Tibial nerve (tissue), 4 donors: ENCODE results near the gene NUDT19. TPM values are rescaled to one million over a fixed set of nuclear protein-coding genes. Genes with fewer than 3 reads are reported as not detected.
A peak's percentile ranks its signal among the peaks of the same experiment; 100 is the strongest.
"Not testable (repeated sequence)": the region's sequence is repeated elsewhere in the genome, so short reads cannot be mapped to it uniquely, and the experiment has no call there.

Experiments
- DNase-seq, 2 donors: peaks; one replicate each; pipeline ENCODE4 v3.0.0-alpha.2; 2019; ENCODE audit warnings: low spot score in 2 of 2
- H3K27ac ChIP-seq, 4 donors: fragments of 200-600 bp; sonication (generic) in 3 of 4; one replicate each; pipeline ENCODE4 v1.5.1; 2017 to 2019; ENCODE audit warnings: mild to moderate bottlenecking in 1 of 4
- H3K27me3 ChIP-seq, 2 donors: fragments of 200-600 bp; sonication (generic) in 1 of 2; one replicate each; pipeline versions ENCODE4 v1.5.1 to v1.6.0; 2017 to 2019
- H3K36me3 ChIP-seq, 3 donors: fragments of 200-600 bp; sonication (generic); one replicate each; pipeline ENCODE4 v1.5.1; 2018 to 2019
- H3K4me1 ChIP-seq, 4 donors: fragments of 200-600 bp; sonication (generic) in 3 of 4; one replicate each; pipeline ENCODE4 v1.5.1; 2017 to 2019
- H3K4me3 ChIP-seq, 4 donors: fragments of 200-600 bp; sonication (generic) in 3 of 4; one replicate each; pipeline ENCODE4 v1.5.1; 2017 to 2019; ENCODE audit warnings: mild to moderate bottlenecking in 1 of 4, moderate library complexity in 1 of 4
- H3K9me3 ChIP-seq, 4 donors: fragments of 200-600 bp; sonication (generic) in 3 of 4; one replicate each; pipeline ENCODE4 v1.5.1; 2017 to 2019
- EP300 ChIP-seq, 2 donors: sonication (generic); formaldehyde crosslinking; IDR thresholded peaks; one replicate each; pipeline ENCODE4 v1.6.1; 2017; ENCODE audit warnings: antibody characterized with exemption in 2 of 2, mild to moderate bottlenecking in 1 of 2
- POLR2A ChIP-seq, 2 donors: fragments of 450-650 bp; IDR thresholded peaks; one replicate each; pipeline ENCODE4 v1.6.1; 2017; ENCODE audit warnings: antibody characterized with exemption in 2 of 2, mild to moderate bottlenecking in 2 of 2, moderate library complexity in 2 of 2
- WGBS, 2 donors: methylation state at CpG; one replicate each; pipeline ENCODE4 v1.1.5; 2018; 5-methylcytosine and 5-hydroxymethylcytosine counted together
- total RNA-seq, 4 donors: library from RNA; depleted of rRNA; stranded (reverse); fragments of >200 nt; gene quantifications; one replicate each; pipeline ENCODE4 v1.1.0, GENCODE V29; 2016
- TF ChIP-seq, protein P1 (sequence below), 5 experiments: fragments of 200-600 bp in 3 of 5; fragments of 450-650 bp in 2 of 5; sonication (generic) in 3 of 5; IDR thresholded peaks; one replicate each; pipeline ENCODE4 v1.5.1; 2016 to 2019; ENCODE audit warnings: antibody characterized with exemption in 5 of 5, mild to moderate bottlenecking in 3 of 5, moderate library complexity in 2 of 5

Gene NUDT19
- total RNA-seq, 4 donors from 2014 or later, result 4.2 to 8.6 (median 5.8) TPM

DNA sequence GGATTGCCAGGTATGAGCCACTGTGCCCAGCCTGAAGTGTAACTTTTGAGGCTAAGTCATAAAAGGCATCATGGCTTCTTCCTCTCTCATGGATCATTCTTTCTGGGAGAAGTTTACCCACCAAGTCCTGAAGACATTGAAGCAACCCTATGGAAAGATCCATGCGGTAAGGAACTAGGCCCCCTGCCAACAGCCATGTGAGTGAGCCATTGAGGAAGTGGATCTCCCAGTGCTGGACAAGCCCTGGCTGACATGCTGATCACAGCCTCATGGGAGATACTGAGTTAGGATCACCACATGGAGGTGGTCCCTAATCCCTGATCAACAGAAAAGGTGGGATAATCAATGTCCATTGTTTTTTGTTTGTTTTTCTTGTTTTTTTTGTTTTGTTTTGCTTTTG, 3.3 kb upstream of the NUDT19 start:
- 64 to 73% methylated on average over 1 of the region's 1 CpG for WGBS, 2 donors
- H3K4me1 ChIP-seq, result peaks cover 0 to 21% (median 6%) of the 10 kb centered on the region in 4 donors
- H3K36me3 ChIP-seq, result peaks cover 0 to 9% (median 0%) of the 10 kb centered on the region in 3 donors
- TF ChIP-seq EP300 (IDR thresholded peaks at IDR 0.05) (no peak), POLR2A (IDR thresholded peaks at IDR 0.05) (no peak)
- TF ChIP-seq, protein P1, sequence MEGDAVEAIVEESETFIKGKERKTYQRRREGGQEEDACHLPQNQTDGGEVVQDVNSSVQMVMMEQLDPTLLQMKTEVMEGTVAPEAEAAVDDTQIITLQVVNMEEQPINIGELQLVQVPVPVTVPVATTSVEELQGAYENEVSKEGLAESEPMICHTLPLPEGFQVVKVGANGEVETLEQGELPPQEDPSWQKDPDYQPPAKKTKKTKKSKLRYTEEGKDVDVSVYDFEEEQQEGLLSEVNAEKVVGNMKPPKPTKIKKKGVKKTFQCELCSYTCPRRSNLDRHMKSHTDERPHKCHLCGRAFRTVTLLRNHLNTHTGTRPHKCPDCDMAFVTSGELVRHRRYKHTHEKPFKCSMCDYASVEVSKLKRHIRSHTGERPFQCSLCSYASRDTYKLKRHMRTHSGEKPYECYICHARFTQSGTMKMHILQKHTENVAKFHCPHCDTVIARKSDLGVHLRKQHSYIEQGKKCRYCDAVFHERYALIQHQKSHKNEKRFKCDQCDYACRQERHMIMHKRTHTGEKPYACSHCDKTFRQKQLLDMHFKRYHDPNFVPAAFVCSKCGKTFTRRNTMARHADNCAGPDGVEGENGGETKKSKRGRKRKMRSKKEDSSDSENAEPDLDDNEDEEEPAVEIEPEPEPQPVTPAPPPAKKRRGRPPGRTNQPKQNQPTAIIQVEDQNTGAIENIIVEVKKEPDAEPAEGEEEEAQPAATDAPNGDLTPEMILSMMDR (IDR thresholded peaks at IDR 0.05), result no peak
- H3K4me3 ChIP-seq, result no peak overlapping the region
- no peaks in the 10 kb centered on the region for H3K9me3 ChIP-seq
- no peaks in the 10 kb centered on the region for H3K27me3 ChIP-seq
- DNase-seq, result peak in 1 of 2 donors; percentile 17
- no peak overlapping the region for H3K27ac ChIP-seq

DNA sequence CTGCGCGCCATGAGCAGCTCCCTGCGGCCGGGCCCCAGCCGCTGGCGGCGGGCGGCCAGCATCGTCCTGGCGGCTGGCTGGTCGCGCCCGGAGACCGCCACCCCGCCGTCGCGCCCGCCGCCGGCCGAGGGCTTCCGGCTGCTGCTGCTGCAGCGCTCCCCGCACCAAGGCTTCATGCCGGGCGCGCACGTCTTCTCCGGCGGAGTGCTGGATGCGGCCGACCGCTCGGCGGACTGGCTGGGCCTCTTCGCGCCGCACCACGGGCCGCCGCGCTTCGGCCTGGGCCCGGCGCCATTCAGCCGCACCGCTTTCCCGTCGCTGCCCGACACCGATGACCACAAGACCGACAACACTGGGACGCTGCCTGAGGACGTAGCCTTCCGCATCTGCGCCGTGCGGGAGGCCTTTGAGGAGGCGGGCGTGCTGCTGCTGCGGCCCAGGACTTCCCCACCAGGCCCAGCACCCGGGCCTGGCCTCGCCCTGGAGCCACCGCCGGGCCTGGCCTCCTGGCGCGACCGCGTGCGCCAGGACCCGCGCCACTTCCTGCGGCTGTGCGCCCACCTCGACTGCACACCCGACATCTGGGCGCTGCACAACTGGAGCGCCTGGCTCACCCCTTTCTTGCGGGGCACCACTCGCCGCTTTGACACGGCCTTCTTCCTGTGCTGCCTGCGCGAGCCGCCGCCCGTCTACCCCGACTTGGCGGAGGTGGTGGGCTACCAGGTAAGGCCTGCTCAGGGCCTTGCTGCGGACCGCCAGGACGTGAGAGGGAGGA, 518 bp downstream of the NUDT19 start:
- peak overlapping the region; percentile 10 to 83 (median 75) for H3K27ac ChIP-seq
- H3K27me3 ChIP-seq, result no peaks in the 10 kb centered on the region
- DNase-seq, result peak in 1 of 2 donors; percentile 17
- H3K4me3 ChIP-seq, result peak overlapping the region; percentile 76 to 91 (median 79)
- 9 to 14% methylated on average over 17 to 49 of the region's 93 CpGs for WGBS, 2 donors
- TF ChIP-seq EP300 (IDR thresholded peaks at IDR 0.05), result no peak
- TF ChIP-seq, protein P1 (IDR thresholded peaks at IDR 0.05), result no peak
- no peak for TF ChIP-seq POLR2A (IDR thresholded peaks at IDR 0.05)
- H3K36me3 ChIP-seq, result peaks cover 0 to 16% (median 0%) of the 10 kb centered on the region in 3 donors
- H3K4me1 ChIP-seq, result peaks cover 0 to 47% (median 7%) of the 10 kb centered on the region in 4 donors
- H3K9me3 ChIP-seq, result no peaks in the 10 kb centered on the region

DNA sequence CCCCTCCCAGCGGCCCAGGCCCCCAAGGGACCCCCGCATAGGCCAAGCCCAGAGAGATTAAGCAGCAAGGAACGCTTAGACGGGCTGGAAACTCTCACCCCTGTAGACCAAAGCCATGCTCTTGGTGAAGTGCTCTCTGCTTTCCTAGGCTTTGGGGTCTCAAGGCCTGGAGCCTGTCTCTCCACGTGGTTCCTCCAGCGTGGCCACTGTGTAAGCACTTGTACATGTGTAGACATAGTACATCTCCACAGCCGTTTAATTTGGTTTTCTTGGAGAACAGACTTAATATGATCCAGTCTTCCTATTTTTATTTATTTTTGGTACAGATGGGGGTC, 1.1 kb downstream of the NUDT19 start:
- Histone ChIP-seq H3K9me3 (no peaks in the 10 kb centered on the region), H3K4me1 (peaks cover 0 to 47% (median 7%) of the 10 kb centered on the region in 4 donors), H3K27ac (peak overlapping the region in 2 of 4 donors; percentile 79 to 83), H3K36me3 (peaks cover 0 to 21% (median 0%) of the 10 kb centered on the region in 3 donors), H3K27me3 (no peaks in the 10 kb centered on the region), H3K4me3 (peak overlapping the region; percentile 76 to 91 (median 79))
- no peak for DNase-seq
- no peak for TF ChIP-seq EP300 (IDR thresholded peaks at IDR 0.05)
- TF ChIP-seq POLR2A (IDR thresholded peaks at IDR 0.05), result no peak
- TF ChIP-seq, protein P1 (IDR thresholded peaks at IDR 0.05), result no peak
- WGBS, 2 donors, result 35 to 37% methylated on average over 7 of the region's 7 CpGs

DNA sequence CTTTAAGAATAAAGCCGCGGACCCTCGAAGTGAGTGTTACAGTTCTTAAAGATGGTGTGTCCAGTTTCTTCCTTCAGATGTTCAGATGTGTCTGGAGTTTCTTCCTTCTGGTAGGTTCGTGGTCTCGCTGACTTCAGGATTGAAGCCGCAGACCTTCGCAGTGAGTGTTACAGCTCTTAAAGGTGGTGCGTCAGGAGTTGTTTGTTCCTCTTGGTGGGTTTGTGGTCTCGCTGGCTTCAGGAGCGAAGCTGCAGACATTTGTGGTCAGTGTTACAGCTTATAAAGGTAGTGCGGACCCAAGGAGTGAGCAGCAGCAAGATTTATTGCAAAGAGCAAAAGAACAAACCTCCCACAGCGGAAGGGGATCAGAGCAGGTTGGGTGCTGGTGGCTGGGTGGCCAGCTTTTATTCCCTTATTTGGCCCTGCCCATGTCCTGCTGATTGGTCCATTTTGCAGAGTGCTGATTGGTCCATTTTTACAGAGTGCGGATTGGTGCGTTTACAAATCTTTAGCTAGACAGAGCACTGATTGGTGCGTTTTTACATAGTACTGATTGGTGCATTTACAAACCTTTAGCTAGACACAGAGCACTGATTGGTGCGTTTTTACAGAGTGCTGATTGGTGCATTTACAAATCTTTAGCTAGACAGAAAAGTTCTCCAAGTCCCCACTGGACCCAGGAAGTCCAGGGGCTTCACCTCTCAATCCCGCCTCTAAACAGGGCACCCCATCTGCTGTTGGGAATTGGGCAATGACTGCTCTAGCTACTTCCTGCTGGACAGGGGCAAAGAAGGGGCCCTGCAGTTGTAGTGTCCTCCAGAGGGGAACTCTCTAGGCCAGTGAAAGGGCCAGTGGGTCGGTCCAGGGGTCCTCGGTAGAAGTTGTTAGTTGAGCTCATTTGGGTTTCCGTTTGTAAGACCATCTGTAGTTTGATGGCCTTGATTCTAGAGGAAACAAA, 1.8 kb downstream of the NUDT19 start:
- not testable (repeated sequence) for H3K9me3 ChIP-seq, H3K27me3 ChIP-seq, DNase-seq
- peak overlapping the region; percentile 76 to 91 (median 79) for H3K4me3 ChIP-seq
- 84 to 92% methylated on average over 20 of the region's 20 CpGs for WGBS, 2 donors
- peaks cover 0 to 28% (median 0%) of the 10 kb centered on the region in 3 donors for H3K36me3 ChIP-seq
- peaks cover 0 to 47% (median 7%) of the 10 kb centered on the region in 4 donors for H3K4me1 ChIP-seq
- peak overlapping the region in 1 of 4 donors; percentile 79 for H3K27ac ChIP-seq

DNA sequence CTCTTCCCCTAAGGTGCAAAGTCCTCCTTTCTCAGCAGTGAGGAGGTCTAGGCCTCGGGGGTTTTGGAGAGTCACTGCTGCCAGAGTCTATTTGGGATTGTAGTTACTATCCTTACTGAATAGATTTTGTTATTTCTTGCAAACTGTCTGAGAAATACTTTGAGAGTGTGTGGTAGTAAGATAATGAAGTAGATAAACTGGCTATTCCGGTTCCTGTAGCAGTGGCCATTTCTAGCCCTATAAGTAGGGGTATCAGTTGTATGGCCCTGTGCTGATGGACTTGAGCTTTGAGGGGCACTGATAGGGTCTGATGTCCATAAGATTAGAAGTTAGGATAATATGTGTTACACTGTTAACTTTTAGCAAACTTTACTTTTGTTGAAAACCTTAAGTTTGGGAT, 2.7 kb downstream of the NUDT19 start:
- peaks cover 0 to 37% (median 0%) of the 10 kb centered on the region in 3 donors for H3K36me3 ChIP-seq
- H3K4me3 ChIP-seq, DNase-seq, H3K9me3 ChIP-seq, H3K27me3 ChIP-seq, H3K27ac ChIP-seq: not testable (repeated sequence)
- 77 to 85% methylated on average over 2 of the region's 2 CpGs for WGBS, 2 donors
- peaks cover 0 to 47% (median 7%) of the 10 kb centered on the region in 4 donors for H3K4me1 ChIP-seq

DNA sequence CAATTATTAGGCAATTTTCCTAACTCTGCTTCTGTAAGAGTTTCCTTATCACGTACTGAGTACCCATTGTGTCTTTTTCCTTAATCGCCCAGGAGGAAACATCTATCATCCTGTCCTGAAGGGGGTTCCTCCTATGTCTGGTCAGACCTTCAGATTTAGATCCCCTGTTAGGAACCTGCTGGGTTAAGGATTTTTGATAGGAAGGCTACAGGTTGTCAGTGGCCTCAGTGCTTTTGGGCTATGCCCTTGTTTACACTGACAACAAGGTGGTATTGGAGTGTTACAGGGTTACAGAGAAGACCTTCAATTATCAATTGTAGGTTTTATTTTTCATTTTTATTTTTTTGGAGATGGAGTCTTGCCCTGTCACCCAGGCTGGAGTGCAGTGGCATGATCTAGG, 3.2 kb downstream of the NUDT19 start:
- 50 to 55% methylated on average over 2 of the region's 2 CpGs for WGBS, 2 donors
- H3K27ac ChIP-seq, DNase-seq, H3K4me3 ChIP-seq, H3K27me3 ChIP-seq: not testable (repeated sequence)
- Histone ChIP-seq H3K36me3 (peaks cover 0 to 43% (median 0%) of the 10 kb centered on the region in 3 donors), H3K9me3 (peaks cover 0 to 12% (median 0%) of the 10 kb centered on the region in 4 donors), H3K4me1 (peaks cover 0 to 47% (median 7%) of the 10 kb centered on the region in 4 donors)

DNA sequence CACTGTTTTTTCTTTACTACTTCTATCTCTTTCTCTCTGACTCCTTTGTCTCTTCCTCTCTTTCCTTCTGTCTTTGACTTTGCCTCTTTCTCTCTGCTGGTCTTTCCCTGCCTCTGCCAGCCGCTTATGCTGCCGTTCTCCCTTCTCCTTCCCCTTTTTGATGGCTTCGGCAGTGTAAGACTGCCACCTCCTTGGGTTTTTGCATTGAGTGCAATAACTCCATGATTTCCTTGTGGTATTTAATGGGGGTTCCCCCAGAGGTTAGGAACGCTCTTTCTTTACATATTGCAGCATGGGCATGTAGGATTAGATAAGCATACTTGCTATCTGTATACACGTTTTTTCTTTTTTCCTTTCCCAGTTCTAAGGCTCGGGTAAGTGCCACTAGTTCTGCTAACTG, 3.9 kb downstream of the NUDT19 start:
- DNase-seq, result not testable (repeated sequence)
- H3K4me1 ChIP-seq, result peaks cover 0 to 45% (median 7%) of the 10 kb centered on the region in 4 donors
- 77 to 80% methylated on average over 6 of the region's 6 CpGs for WGBS, 2 donors

DNA sequence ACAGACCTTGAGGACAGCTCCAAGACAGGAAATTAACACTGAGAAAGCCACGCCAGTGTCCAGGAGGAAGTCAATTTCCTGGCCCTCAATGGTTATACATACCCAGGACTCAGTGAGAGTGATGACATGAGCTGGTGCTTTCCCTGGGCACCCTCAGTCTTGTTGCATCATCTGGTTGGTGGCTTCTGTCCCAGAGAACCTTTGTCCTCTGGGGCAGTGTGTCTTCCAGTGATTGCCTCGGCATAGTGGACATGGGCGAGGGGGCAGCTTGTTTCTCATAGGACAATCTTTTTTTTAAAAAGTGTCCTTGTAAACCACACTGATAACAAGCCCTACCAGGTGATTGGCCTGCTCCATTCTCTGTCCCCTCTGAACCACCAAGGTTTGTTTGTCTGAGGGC, 5.2 kb downstream of the NUDT19 start:
- Histone ChIP-seq H3K36me3 (peaks cover 0 to 52% (median 0%) of the 10 kb centered on the region in 3 donors), H3K4me1 (peaks cover 0 to 35% (median 4%) of the 10 kb centered on the region in 4 donors), H3K9me3 (peaks cover 0 to 16% (median 0%) of the 10 kb centered on the region in 4 donors)
- WGBS, 2 donors, result 84 to 88% methylated on average over 3 of the region's 3 CpGs
- H3K27ac ChIP-seq, H3K27me3 ChIP-seq, DNase-seq, H3K4me3 ChIP-seq: not testable (repeated sequence)

More for the DNA sequence above, 3.9 kb downstream of the NUDT19 start:
- not testable (repeated sequence) for H3K27me3 ChIP-seq, H3K27ac ChIP-seq, H3K4me3 ChIP-seq
- H3K9me3 ChIP-seq, result peaks cover 0 to 16% (median 0%) of the 10 kb centered on the region in 4 donors
- peaks cover 0 to 49% (median 0%) of the 10 kb centered on the region in 3 donors for H3K36me3 ChIP-seq

DNA sequence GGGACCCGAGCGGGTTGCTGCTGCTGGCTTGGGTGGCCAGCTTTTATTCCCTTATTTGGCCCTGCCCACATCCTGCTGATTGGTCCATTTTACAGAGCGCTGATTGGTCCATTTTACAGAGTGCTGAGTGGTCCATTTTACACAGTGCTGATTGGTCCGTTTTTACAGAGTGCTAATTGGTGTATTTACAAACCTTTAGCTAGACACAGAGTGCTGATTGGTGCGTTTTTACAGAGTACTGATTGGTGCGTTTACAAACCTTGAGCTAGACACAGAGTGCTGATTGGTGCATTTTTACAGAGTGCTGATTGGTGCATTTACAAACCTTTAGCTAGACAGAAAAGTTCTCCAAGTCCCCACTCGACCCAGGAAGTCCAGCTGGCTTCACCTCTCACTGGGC, 8.5 kb downstream of the NUDT19 start:
- not testable (repeated sequence) for H3K4me3 ChIP-seq, H3K27ac ChIP-seq, H3K27me3 ChIP-seq, DNase-seq
- Histone ChIP-seq H3K36me3 (peaks cover 0 to 81% (median 0%) of the 10 kb centered on the region in 3 donors), H3K9me3 (peaks cover 0 to 37% (median 6%) of the 10 kb centered on the region in 4 donors), H3K4me1 (peaks cover 0 to 10% (median 0%) of the 10 kb centered on the region in 4 donors)
- WGBS, 2 donors, result 89 to 96% methylated on average over 7 of the region's 7 CpGs
